Brain microvascular endothelial cell (primary cell): ENCODE results near the gene CKMT2.
A peak's percentile ranks its signal among the peaks of the same experiment; 100 is the strongest.

ENCODE experiments used
- DNase-seq: peaks from one replicate; pipeline ENCODE4 v3.0.0-alpha.2; 2020
- H3K27ac ChIP-seq: fragments of 250-450 bp; sonication (Bioruptor Pico); 2 replicates; pipeline ENCODE4 v1.5.1; 2020; ENCODE audit warnings: mild to moderate bottlenecking, moderate library complexity
- H3K27me3 ChIP-seq: fragments of 250-450 bp; sonication (Bioruptor Pico); replicated peaks from 2 replicates; pipeline ENCODE4 v1.5.1; 2020; ENCODE audit warnings: mild to moderate bottlenecking
- H3K36me3 ChIP-seq: fragments of 250-450 bp; sonication (Bioruptor Pico); replicated peaks from 2 replicates; pipeline ENCODE4 v1.5.1; 2020; ENCODE audit warnings: mild to moderate bottlenecking
- H3K4me3 ChIP-seq: 2 replicates; pipeline ENCODE4 v1.5.1; 2011; ENCODE audit warnings: low read depth, mild to moderate bottlenecking, control low read depth, low read length, moderate library complexity
- in situ Hi-C: cut with HindIII; loops from 2 replicates; pipeline ENCODE4 v1.10.0; 2017; ENCODE audit warnings: low sequenced_read_pairs, low pct_ligation_motif_present
- TF ChIP-seq, protein P1 (sequence below): IDR thresholded peaks from 2 replicates; pipeline ENCODE4 v1.5.1; 2011; ENCODE audit warnings: low read depth, mild to moderate bottlenecking, moderate library complexity, low read length, control low read depth, inconsistent platforms; ENCODE audit errors: missing control alignments

Gene CKMT2

GRCh38 chr5:81313686-81314085, 80.6 kb downstream of the CKMT2 start:
- Histone ChIP-seq H3K4me3 (no peak overlapping the region), H3K27me3 (no peaks in the 10 kb centered on the region), H3K27ac (no peak overlapping the region), H3K36me3 (peaks cover 28% of the 10 kb centered on the region)
- TF ChIP-seq, protein P1, sequence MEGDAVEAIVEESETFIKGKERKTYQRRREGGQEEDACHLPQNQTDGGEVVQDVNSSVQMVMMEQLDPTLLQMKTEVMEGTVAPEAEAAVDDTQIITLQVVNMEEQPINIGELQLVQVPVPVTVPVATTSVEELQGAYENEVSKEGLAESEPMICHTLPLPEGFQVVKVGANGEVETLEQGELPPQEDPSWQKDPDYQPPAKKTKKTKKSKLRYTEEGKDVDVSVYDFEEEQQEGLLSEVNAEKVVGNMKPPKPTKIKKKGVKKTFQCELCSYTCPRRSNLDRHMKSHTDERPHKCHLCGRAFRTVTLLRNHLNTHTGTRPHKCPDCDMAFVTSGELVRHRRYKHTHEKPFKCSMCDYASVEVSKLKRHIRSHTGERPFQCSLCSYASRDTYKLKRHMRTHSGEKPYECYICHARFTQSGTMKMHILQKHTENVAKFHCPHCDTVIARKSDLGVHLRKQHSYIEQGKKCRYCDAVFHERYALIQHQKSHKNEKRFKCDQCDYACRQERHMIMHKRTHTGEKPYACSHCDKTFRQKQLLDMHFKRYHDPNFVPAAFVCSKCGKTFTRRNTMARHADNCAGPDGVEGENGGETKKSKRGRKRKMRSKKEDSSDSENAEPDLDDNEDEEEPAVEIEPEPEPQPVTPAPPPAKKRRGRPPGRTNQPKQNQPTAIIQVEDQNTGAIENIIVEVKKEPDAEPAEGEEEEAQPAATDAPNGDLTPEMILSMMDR: no peak
- in situ Hi-C loops: no loop called here
- no peak for DNase-seq

GRCh38 chr5:81314581-81314980, 81.5 kb downstream of the CKMT2 start:
- TF ChIP-seq, protein P1: no peak
- DNase-seq: no peak
- Histone ChIP-seq H3K27me3 (no peaks in the 10 kb centered on the region), H3K36me3 (peaks cover 28% of the 10 kb centered on the region), H3K27ac (no peak overlapping the region), H3K4me3 (no peak overlapping the region)
- in situ Hi-C loops: no loop called here

GRCh38 chr5:81315336-81315735, 82.2 kb downstream of the CKMT2 start:
- peak overlapping the region; percentile 5 for H3K27ac ChIP-seq
- TF ChIP-seq, protein P1: no peak
- H3K36me3 ChIP-seq: peaks cover 28% of the 10 kb centered on the region
- H3K27me3 ChIP-seq: no peaks in the 10 kb centered on the region
- peak; percentile 11 for DNase-seq
- in situ Hi-C loops: no loop called here
- no peak overlapping the region for H3K4me3 ChIP-seq

- no peaks in the 10 kb centered on the region for H3K27me3 ChIP-seq
- peaks cover 24% of the 10 kb centered on the region for H3K36me3 ChIP-seq
- peak overlapping the region; percentile 5 for H3K27ac ChIP-seq
- no peak overlapping the region for H3K4me3 ChIP-seq
- in situ Hi-C loops: no loop called here
- DNase-seq: no peak
- TF ChIP-seq, protein P1: no peak
Observed at GRCh38 chr5:81315830-81316229, 82.7 kb downstream of the CKMT2 start.
